GM12801 (cell line): ENCODE data around the gene TMEM45B.

Experiments
- CTCF ChIP-seq: IDR thresholded peaks from one replicate; pipeline ENCODE4 v1.5.1; 2011; ENCODE audit warnings: control low read depth; ENCODE audit not compliant: insufficient read length; ENCODE audit errors: extremely low read depth

TMEM45B gene

DNA sequence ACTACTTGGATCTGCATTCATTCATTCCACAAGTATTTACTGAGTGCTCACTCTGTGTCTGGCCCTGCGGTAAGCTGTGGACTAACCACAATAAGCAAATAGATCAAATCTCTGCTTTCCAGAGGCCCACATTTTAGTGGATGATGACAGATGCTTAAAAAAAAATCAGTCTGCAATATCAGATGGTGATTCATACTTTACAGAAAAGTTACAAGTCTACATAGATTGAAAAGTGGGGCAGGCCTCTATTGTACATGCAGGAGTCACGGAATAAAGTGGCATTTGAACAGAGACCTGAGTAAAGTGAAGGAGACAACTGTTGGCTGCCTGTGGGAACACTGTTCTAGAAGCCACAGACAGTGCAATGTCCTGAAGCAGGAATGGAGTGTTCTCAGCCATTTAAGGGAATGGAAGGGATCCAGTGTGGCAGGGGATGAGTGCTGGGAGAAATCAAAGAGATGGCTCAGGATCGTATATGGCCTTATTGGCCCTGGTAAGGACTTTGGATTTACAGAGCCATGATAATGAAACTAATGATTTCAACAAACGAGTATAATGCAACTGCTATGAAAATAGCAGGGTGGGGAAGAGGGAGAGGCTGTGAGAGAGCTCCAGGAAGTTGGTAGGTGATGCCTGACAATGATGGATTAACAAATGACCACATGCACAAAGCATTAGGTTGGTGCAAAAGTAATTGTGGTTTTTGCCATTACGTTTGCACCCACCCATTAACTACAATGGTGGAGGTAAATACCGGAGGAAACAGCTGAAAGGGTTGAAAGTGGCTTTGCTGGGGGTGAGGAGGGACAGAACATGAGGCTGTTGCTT, 31.1 kb downstream of the TMEM45B start:
- TF ChIP-seq CTCF: no peak

DNA sequence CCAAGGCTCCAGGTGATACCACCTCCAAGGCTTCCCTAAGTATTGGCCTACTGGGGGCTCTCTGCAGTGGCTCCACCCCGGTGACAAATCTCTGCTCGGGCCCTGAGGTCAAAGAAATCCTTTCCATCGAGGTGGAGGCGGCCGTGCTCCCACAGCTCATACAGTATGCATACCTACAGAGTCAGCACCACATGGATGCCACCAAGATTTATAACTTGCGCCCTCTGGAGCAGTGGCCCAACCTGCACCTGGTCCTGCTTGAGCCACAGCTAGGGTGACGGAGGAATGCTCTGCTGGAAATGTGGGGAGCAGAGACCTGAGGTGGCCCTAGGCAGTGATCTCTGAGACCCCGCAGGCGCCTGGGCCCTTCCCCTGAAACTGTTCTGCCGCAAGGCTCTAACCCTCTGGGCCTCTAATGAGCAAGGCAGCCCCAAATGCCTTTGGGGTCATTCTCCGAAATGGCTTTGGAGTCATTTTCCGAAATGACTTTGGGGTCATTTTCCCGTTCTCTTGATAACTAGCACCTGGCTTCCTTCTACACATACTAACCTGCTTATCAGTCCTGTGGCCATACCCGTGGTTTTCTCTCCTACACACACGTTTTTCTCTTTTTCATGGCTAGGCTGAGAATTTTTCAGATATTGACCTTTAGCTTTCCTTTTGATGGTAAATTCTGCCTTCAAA, 33.9 kb downstream of the TMEM45B start:
- TF ChIP-seq CTCF: no peak

DNA sequence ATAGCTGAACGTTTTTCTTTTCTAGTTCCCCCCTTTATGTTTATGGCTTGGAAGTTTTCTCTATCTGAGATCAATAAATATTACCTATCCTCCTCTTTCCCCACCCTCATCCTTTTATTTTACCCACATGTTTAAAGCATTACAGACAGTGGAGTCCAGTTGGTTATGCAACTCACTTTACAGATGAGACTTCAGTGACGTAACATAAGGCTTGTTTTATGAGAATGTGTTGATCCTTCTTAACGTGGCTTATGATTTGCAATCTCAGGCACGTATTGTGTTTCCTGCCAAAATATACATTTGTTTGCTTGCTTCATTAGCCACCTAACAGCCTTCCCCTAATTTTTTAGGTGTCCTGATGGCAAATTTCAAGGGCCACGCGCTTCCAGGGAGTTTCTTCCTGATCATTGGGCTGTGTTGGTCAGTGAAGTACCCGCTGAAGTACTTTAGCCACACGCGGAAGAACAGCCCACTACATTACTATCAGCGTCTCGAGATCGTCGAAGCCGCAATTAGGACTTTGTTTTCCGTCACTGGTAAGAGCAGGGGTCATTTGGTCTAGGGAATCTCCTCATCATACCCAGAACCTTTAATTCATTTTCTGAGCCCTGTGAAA, 36.6 kb downstream of the TMEM45B start:
- no peak for TF ChIP-seq CTCF

GRCh38 chr11:129853518-129854231, 38.0 kb downstream of the TMEM45B start:
- TF ChIP-seq CTCF: no peak

DNA sequence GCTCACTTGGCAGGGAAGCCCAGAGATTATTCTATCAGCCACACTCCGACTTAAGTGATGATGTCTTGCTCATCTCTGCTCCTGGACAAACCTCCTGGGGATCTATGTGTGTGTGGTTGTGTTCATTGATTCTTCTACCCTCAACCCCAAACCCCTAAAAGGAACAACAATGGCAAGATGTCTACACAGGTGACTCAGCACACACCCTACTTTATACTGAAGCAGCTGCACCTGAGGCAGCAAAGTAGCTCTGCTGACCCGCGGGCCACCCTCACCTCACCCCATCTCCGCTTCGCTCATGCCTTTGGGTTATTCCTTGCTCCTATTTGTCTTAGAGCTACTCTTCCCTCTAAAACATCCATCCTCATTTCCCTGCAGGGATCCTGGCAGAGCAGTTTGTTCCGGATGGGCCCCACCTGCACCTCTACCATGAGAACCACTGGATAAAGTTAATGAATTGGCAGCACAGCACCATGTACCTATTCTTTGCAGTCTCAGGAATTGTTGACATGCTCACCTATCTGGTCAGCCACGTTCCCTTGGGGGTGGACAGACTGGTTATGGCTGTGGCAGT, 38.7 kb downstream of the TMEM45B start:
- TF ChIP-seq CTCF: no peak

DNA sequence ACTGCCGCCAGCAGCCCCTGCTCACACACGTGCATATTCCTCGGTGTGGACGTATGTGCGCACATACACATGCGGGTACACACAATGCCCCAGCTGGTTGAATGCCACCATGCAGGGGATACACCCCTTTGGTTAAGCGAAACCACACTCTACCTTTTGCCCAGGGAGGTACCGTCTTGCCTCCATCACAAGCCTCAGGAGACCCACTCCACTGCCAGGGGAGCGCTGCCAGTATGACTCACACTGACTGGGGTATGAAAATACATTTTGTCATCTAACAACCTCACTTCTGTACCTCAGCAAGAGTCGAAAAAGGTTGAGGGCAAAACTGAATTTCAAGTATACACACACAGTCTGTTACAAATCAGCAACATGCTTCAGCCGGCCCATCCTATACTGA, 39.4 kb downstream of the TMEM45B start:
- TF ChIP-seq CTCF: no peak

DNA sequence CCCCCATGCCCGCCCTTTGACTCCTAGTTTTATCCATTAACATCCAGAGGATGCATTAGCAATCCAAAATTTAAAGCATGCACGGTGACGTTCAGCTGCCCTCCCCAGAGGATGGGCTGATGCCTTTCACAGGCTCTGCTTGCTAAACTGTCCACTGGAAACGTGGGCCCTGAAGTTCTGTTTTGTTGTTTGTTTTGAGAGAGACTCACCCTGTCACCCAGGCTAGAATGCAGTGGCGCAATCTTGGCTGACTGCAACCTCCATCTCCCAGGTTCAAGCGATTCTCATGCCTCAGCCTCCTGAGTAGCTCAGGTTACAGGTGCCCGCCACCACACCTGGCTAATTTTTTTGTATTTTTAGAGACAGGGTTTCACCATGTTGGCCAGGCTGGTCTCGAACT, 40.4 kb downstream of the TMEM45B start:
- TF ChIP-seq CTCF: no peak
